Keratinocyte (primary cell): ENCODE data around the gene CNOT8. TPM values are rescaled to one million over a fixed set of nuclear protein-coding genes. Genes with fewer than 3 reads are reported as not detected.

Source experiments
- DNase-seq: peaks from one replicate; pipeline ENCODE4 v3.0.0-alpha.2; 2011; ENCODE audit warnings: low read depth, missing footprints, low spot score
- FAIRE-seq: peaks from 2 replicates; lab custom pipeline; 2011; peaks lifted over from hg19 to GRCh38; lab: Jason Lieb, UNC
- H2AFZ ChIP-seq: 2 replicates; pipeline ENCODE4 v1.6.0; 2012; ENCODE audit warnings: low read length, control low read depth, inconsistent platforms; ENCODE audit not compliant: control insufficient read depth
- H3K27ac ChIP-seq: 2 replicates; pipeline ENCODE4 v1.5.1; 2011; ENCODE audit warnings: low read length; ENCODE audit not compliant: control insufficient read depth, insufficient read depth
- H3K27me3 ChIP-seq: 3 replicates; pipeline ENCODE4 v1.6.0; 2011; ENCODE audit warnings: low read length; ENCODE audit not compliant: control insufficient read depth, insufficient read depth; ENCODE audit errors: extremely low read depth
- H3K36me3 ChIP-seq, 2 experiments: 2 replicates in 1 of 2; 3 replicates in 1 of 2; pipeline ENCODE4 v1.5.1; 2011; ENCODE audit warnings: low read length in 2 of 2, mild to moderate bottlenecking in 1 of 2; ENCODE audit not compliant: control insufficient read depth in 2 of 2, insufficient read depth in 2 of 2; ENCODE audit errors: extremely low read depth in 1 of 2
- H3K4me1 ChIP-seq: 3 replicates; pipeline ENCODE4 v1.5.1; 2011; ENCODE audit warnings: low read length; ENCODE audit not compliant: control insufficient read depth, insufficient read depth; ENCODE audit errors: extremely low read depth
- H3K4me2 ChIP-seq: 3 replicates; pipeline ENCODE4 v1.6.0; 2011; ENCODE audit warnings: low read depth, low read length; ENCODE audit not compliant: control insufficient read depth, insufficient read depth; ENCODE audit errors: extremely low read depth
- H3K4me3 ChIP-seq, 3 experiments: fragments of 200-600 bp in 1 of 3; sonication (generic) in 1 of 3; 2 replicates in 2 of 3; 3 replicates in 1 of 3; pipeline ENCODE4 v1.5.1; 2011 to 2016; ENCODE audit warnings: low read length in 3 of 3, mild to moderate bottlenecking in 3 of 3, control low read depth in 2 of 3, inconsistent platforms in 1 of 3, low read depth in 1 of 3, mixed read lengths in 1 of 3, mixed run types in 1 of 3, moderate library complexity in 1 of 3; ENCODE audit not compliant: control insufficient read depth in 2 of 3, insufficient read depth in 2 of 3; ENCODE audit errors: extremely low read depth in 1 of 3
- H3K79me2 ChIP-seq: 2 replicates; pipeline ENCODE4 v1.6.0; 2012; ENCODE audit warnings: low read length; ENCODE audit not compliant: control insufficient read depth, insufficient read depth
- H3K9ac ChIP-seq: 3 replicates; pipeline ENCODE4 v1.6.0; 2011; ENCODE audit warnings: low read length; ENCODE audit not compliant: control insufficient read depth, insufficient read depth; ENCODE audit errors: extremely low read depth
- H3K9me1 ChIP-seq: 3 replicates; pipeline ENCODE4 v1.6.0; 2011; ENCODE audit warnings: low read length; ENCODE audit not compliant: control insufficient read depth, insufficient read depth; ENCODE audit errors: extremely low read depth
- H3K9me3 ChIP-seq: 2 replicates; pipeline ENCODE4 v1.5.1; 2012; ENCODE audit warnings: low read depth, low read length; ENCODE audit not compliant: control insufficient read depth
- H4K20me1 ChIP-seq: 3 replicates; pipeline ENCODE4 v1.6.0; 2011; ENCODE audit warnings: low read length; ENCODE audit not compliant: control insufficient read depth, insufficient read depth; ENCODE audit errors: extremely low read depth
- CTCF ChIP-seq, 3 experiments: IDR thresholded peaks in 1 of 3; conservative IDR thresholded peaks in 1 of 3; optimal IDR thresholded peaks in 1 of 3; 2 replicates in 2 of 3; 3 replicates in 1 of 3; pipeline versions ENCODE3 to v1.5.1; 2011; ENCODE audit warnings: low read length in 3 of 3, mild to moderate bottlenecking in 3 of 3, moderate library complexity in 2 of 3, control low read depth in 1 of 3, inconsistent platforms in 1 of 3; ENCODE audit not compliant: insufficient read depth in 2 of 3; ENCODE audit errors: extremely low read depth in 1 of 3
- EZH2 ChIP-seq: IDR thresholded peaks from one replicate; pipeline ENCODE4 v1.6.1; 2012; ENCODE audit warnings: inconsistent platforms, mild to moderate bottlenecking, low read length, moderate library complexity
- dilution Hi-C: fragments of 300-500 bp; cut with MboI; formaldehyde crosslinking; loops from one replicate; pipeline ENCODE4 v1.7.0; 2020; ENCODE audit warnings: low sequenced_read_pairs; ENCODE audit not compliant: extremely low pct_ligation_motif_present
- polyA plus RNA-seq, 5 experiments: library from polyadenylated mRNA; depleted of rRNA in 3 of 5; stranded (reverse) in 3 of 5; stranded (forward) in 1 of 5; unstranded in 1 of 5; fragments of >200 nt; gene quantifications; 1 replicate in 1 of 5; 2 replicates in 3 of 5; 3 replicates in 1 of 5; pipeline versions ENCODE4 v1.2.1 to v1.2.3, GENCODE V29; 2011 to 2012; ENCODE audit warnings: missing spikeins in 2 of 5, low read depth in 1 of 5, low replicate concordance in 1 of 5

The CNOT8 gene
- polyA plus RNA-seq, 1 donor (not counting 4 experiments of a cell fraction or from before 2014, with no cell fraction given), result 44.5 TPM

DNA sequence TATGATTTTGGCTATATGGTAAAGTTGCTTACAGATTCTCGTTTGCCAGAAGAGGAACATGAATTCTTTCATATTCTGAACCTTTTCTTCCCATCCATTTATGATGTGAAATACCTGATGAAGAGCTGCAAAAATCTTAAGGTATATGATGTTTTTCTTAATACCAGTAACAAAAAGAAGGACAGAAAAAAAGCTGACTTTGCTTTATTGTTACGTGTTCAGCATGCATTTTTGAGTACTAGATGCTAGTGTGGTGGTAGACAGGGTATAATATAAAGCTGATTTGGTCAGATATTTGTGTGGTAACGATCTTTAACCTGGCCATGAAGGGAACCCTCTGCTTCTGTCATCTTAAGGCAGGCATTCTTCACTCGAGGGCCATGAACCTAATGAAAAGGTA lies 13.3 kb downstream of the CNOT8 start:
- H3K9me1 ChIP-seq, result no peaks in the 10 kb centered on the region
- H3K9me3 ChIP-seq, result no peaks in the 10 kb centered on the region
- FAIRE-seq (no peak), DNase-seq (no peak)
- no peak overlapping the region for H3K4me2 ChIP-seq
- peaks cover 2% of the 10 kb centered on the region for H4K20me1 ChIP-seq
- no peak overlapping the region for H3K4me3 ChIP-seq
- dilution Hi-C loops, result no loop called here
- H3K27me3 ChIP-seq, result no peaks in the 10 kb centered on the region
- H3K79me2 ChIP-seq, result peaks cover 3% of the 10 kb centered on the region
- no peak overlapping the region for H3K9ac ChIP-seq
- no peak overlapping the region for H2AFZ ChIP-seq
- H3K36me3 ChIP-seq, result peaks cover 18 to 32% of the 10 kb centered on the region in 2 experiments
- no peaks in the 10 kb centered on the region for H3K4me1 ChIP-seq
- TF ChIP-seq CTCF (optimal IDR thresholded peaks at IDR 0.05 in 1 of 3, IDR thresholded peaks at IDR 0.05 in 1 of 3, conservative IDR thresholded peaks at IDR 0.05 in 1 of 3; ENCODE audit: extremely low read depth in 1 of 3, insufficient read depth in 2 of 3, low read length in 3 of 3), result no peak
- no peak for TF ChIP-seq EZH2
- no peak overlapping the region for H3K27ac ChIP-seq

DNA sequence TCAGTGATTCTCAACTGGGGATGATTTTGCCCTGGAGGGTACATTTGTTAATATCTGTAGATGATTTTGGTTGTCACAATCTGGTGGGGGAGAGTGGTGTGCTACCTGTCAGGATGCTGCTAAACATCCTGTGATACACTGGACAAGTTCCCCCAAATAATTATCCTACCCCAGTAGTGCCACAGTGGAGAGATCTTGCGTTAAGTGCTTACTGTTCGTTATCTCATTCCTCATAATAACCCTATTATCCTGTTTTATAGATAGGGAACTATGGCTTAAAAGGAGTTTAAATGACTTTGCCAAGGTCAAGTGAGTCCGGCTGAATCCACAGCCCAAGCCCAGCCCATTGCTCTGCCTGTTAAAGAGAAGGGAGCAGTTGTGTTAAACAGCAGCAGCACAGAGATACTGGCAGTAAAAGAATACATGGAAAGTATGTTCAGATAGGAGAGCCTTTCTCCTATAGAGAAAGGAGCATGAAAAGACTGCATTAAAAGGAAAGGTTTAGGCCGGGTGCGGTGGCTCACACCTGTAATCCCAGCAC lies 15.4 kb downstream of the CNOT8 start:
- Histone ChIP-seq H3K4me2 (no peak overlapping the region), H3K27me3 (no peaks in the 10 kb centered on the region), H3K27ac (no peak overlapping the region), H3K36me3 (peaks cover 16 to 26% of the 10 kb centered on the region in 2 experiments), H3K79me2 (no peaks in the 10 kb centered on the region), H3K4me3 (no peak overlapping the region), H2AFZ (no peak overlapping the region), H3K4me1 (no peaks in the 10 kb centered on the region), H3K9ac (no peak overlapping the region), H3K9me3 (peaks cover 5% of the 10 kb centered on the region), H3K9me1 (no peaks in the 10 kb centered on the region), H4K20me1 (no peaks in the 10 kb centered on the region)
- dilution Hi-C loops, result no loop called here
- TF ChIP-seq EZH2, result no peak
- FAIRE-seq, result no peak
- no peak for DNase-seq
